GM12892 (cell line): Measurements from ENCODE around the gene SLC38A3.
"Not testable (repeated sequence)": the region's sequence is repeated elsewhere in the genome, so short reads cannot be mapped to it uniquely, and the experiment has no call there.

Experiments used
- DNase-seq: peaks from one replicate; pipeline ENCODE4 v3.0.0; 2011; ENCODE audit not compliant: insufficient read length
- FAIRE-seq: peaks from 2 replicates; lab custom pipeline; 2011; peaks lifted over from hg19 to GRCh38; lab: Jason Lieb, UNC
- POLR2A ChIP-seq: IDR thresholded peaks from 2 replicates; pipeline ENCODE4 v1.6.1; 2011; ENCODE audit warnings: low read depth, low read length, control low read depth
- POLR2AphosphoS5 ChIP-seq: IDR thresholded peaks from 2 replicates; pipeline ENCODE4 v1.6.1; 2011; ENCODE audit warnings: low read depth, low read length, control low read depth
- TAF1 ChIP-seq: IDR thresholded peaks from 2 replicates; pipeline ENCODE4 v1.6.1; 2011; ENCODE audit warnings: low read depth, mild to moderate bottlenecking, control low read depth, low read length, borderline replicate concordance

Gene SLC38A3

GRCh38 chr3:50205413-50206276, 574 bp downstream of the SLC38A3 start:
- no peak for FAIRE-seq
- no peak for DNase-seq
- no peak for TF ChIP-seq TAF1
- TF ChIP-seq POLR2AphosphoS5 = no peak
- no peak for TF ChIP-seq POLR2A

- TF ChIP-seq TAF1 = no peak
- no peak for TF ChIP-seq POLR2A
- no peak for TF ChIP-seq POLR2AphosphoS5
- FAIRE-seq (no peak), DNase-seq (no peak)
Measured at GRCh38 chr3:50207359-50208042, 2.4 kb downstream of the SLC38A3 start.

GRCh38 chr3:50208677-50209344, 3.7 kb downstream of the SLC38A3 start:
- no peak for TF ChIP-seq POLR2A
- TF ChIP-seq TAF1 = no peak
- no peak for TF ChIP-seq POLR2AphosphoS5
- DNase-seq (no peak), FAIRE-seq (no peak)

- no peak for FAIRE-seq
- TF ChIP-seq POLR2A (no peak), TAF1 (no peak), POLR2AphosphoS5 (no peak)
- DNase-seq = no peak
Measured at GRCh38 chr3:50210176-50210509, 5.1 kb downstream of the SLC38A3 start.

GRCh38 chr3:50210510-50211367, 5.7 kb downstream of the SLC38A3 start:
- no peak for FAIRE-seq

GRCh38 chr3:50211368-50211717, 6.3 kb downstream of the SLC38A3 start:
- FAIRE-seq, DNase-seq: not testable (repeated sequence)

More at GRCh38 chr3:50210510-50211367, 5.7 kb downstream of the SLC38A3 start:
- DNase-seq = no peak
- TF ChIP-seq POLR2A (no peak), TAF1 (no peak), POLR2AphosphoS5 (no peak)

GRCh38 chr3:50211930-50212329, 6.9 kb downstream of the SLC38A3 start:
- DNase-seq (no peak), FAIRE-seq (no peak)
- TF ChIP-seq POLR2AphosphoS5 (no peak), POLR2A (no peak), TAF1 (no peak)

GRCh38 chr3:50212502-50212901, 7.4 kb downstream of the SLC38A3 start:
- FAIRE-seq (no peak), DNase-seq (no peak)
- TF ChIP-seq POLR2A (no peak), POLR2AphosphoS5 (no peak), TAF1 (no peak)

- DNase-seq = no peak
- FAIRE-seq = no peak
- TF ChIP-seq POLR2A = no peak
- TF ChIP-seq TAF1 = no peak
- TF ChIP-seq POLR2AphosphoS5 = no peak
Measured at GRCh38 chr3:50212971-50213370, 7.9 kb downstream of the SLC38A3 start.

GRCh38 chr3:50213373-50213772, 8.3 kb downstream of the SLC38A3 start:
- no peak for TF ChIP-seq TAF1
- TF ChIP-seq POLR2A = no peak
- no peak for TF ChIP-seq POLR2AphosphoS5
- DNase-seq (no peak), FAIRE-seq (no peak)

GRCh38 chr3:50214824-50215223, 9.8 kb downstream of the SLC38A3 start:
- DNase-seq = no peak
- FAIRE-seq = no peak
- TF ChIP-seq TAF1 (no peak), POLR2AphosphoS5 (no peak), POLR2A (no peak)
